Mesothelial cell of epicardium (in vitro differentiated cells): Measurements from ENCODE around the gene MACROH2A1. TPM values are rescaled to one million over a fixed set of nuclear protein-coding genes. Genes with fewer than 3 reads are reported as not detected.

Experiments used
- DNase-seq, 2 experiments: peaks; one replicate each; pipeline ENCODE4 v3.0.0; 2021; ENCODE audit warnings: low spot score in 2 of 2; ENCODE audit not compliant: unreplicated experiment in 2 of 2
- H3K27ac Mint-ChIP-seq: 2 replicates; pipeline ENCODE4 v1.8.0; 2021; ENCODE audit warnings: mixed read lengths
- H3K27me3 Mint-ChIP-seq: 2 replicates; pipeline ENCODE4 v1.8.0; 2021; ENCODE audit warnings: low read depth, mixed read lengths
- H3K36me3 Mint-ChIP-seq: 2 replicates; pipeline ENCODE4 v1.8.0; 2021; ENCODE audit warnings: mixed read lengths
- H3K4me1 Mint-ChIP-seq: 2 replicates; pipeline ENCODE4 v1.8.0; 2021; ENCODE audit warnings: mixed read lengths
- H3K4me3 Mint-ChIP-seq: 2 replicates; pipeline ENCODE4 v1.8.0; 2021; ENCODE audit warnings: mild to moderate bottlenecking, moderate library complexity, mixed read lengths
- H3K9me3 Mint-ChIP-seq: 2 replicates; pipeline ENCODE4 v1.8.0; 2021; ENCODE audit warnings: mixed read lengths
- total RNA-seq: library from RNA; stranded (reverse); gene quantifications from 3 replicates; pipeline ENCODE4 v1.2.1, GENCODE V29; 2021
- TF ChIP-seq, protein P1 (sequence below): fragments of 200-600 bp; sonication (generic); IDR thresholded peaks from one replicate; pipeline ENCODE4 v1.5.0; 2021; ENCODE audit warnings: antibody characterized with exemption; ENCODE audit not compliant: unreplicated experiment

MACROH2A1 gene
- total RNA-seq, 1 donor from 2014 or later: 276 TPM

DNA sequence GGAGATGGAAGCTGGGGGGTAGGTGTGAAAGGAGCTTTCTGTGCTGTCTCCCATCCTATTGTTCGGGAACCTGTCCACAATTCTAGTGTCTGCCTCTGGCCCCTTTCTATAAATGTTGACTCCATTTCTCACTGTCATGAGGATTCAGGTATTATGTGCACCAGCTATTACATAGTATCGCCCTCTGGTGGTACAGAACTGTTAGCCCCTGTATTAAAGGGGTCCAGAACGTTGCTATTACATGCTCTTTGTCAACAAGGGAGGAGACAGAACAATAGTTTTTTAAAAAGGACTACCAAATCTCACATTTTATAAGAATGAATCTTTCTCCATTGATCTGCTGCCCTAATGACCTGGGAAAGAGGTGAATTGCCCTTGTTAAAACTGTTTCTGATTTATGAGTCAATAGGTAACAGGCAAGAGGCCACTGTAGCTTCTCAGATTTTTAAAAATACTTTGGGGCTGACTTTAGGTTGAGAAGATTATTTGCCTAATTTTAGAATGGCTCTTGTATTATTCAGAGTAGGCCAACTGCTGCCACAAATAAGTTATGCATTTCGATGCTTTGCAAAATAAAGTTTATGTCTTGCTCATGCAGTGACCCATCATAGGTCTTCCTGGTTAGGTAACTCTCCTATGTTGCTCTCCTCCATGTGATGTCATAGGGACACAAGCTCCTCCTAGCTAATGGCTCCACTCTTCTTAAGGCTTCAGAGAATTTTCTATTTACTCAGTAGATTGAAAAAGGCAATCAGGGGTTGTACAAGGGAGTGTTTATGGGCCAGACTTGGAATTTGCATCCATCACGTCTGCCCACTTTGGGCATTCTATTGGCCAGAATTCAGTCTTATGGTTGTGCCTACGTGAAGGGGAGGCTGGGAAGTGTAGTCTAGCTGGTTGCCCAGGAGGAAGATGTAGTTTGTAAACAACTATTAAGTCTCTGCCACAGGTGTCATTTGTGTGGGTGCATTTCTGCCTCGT is 27.4 kb upstream of the MACROH2A1 start:
- H3K27me3 Mint-ChIP-seq: peaks cover 5% of the 10 kb centered on the region
- DNase-seq: no peak
- peaks cover 2% of the 10 kb centered on the region for H3K36me3 Mint-ChIP-seq
- no peak overlapping the region for H3K27ac Mint-ChIP-seq
- H3K9me3 Mint-ChIP-seq: peaks cover 16% of the 10 kb centered on the region
- peaks cover 16% of the 10 kb centered on the region for H3K4me1 Mint-ChIP-seq
- TF ChIP-seq, protein P1, sequence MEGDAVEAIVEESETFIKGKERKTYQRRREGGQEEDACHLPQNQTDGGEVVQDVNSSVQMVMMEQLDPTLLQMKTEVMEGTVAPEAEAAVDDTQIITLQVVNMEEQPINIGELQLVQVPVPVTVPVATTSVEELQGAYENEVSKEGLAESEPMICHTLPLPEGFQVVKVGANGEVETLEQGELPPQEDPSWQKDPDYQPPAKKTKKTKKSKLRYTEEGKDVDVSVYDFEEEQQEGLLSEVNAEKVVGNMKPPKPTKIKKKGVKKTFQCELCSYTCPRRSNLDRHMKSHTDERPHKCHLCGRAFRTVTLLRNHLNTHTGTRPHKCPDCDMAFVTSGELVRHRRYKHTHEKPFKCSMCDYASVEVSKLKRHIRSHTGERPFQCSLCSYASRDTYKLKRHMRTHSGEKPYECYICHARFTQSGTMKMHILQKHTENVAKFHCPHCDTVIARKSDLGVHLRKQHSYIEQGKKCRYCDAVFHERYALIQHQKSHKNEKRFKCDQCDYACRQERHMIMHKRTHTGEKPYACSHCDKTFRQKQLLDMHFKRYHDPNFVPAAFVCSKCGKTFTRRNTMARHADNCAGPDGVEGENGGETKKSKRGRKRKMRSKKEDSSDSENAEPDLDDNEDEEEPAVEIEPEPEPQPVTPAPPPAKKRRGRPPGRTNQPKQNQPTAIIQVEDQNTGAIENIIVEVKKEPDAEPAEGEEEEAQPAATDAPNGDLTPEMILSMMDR: peak; percentile 17
- no peak overlapping the region for H3K4me3 Mint-ChIP-seq

DNA sequence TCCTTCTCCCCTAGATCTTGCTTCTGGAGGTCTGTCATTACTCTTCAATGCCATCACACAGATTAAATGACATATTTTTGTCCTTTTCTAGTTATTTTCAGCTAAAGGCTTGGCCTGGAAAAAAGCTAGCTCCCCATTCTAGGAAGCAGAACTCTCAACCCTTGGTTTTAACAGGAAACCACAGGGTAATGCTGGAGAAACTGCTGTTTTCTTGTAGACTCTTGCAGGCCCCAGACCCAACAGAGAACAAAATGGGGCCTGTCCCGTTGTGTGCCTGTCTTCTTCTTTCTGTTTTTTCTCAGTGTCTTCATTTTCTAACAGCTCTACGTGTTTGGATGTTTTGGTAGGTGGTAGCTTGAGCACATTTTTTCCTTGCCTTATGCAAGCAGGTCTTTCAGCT is 26.6 kb upstream of the MACROH2A1 start:
- Mint-ChIP-seq H3K36me3 (peaks cover 2% of the 10 kb centered on the region), H3K4me3 (no peak overlapping the region), H3K27ac (no peak overlapping the region), H3K4me1 (peaks cover 16% of the 10 kb centered on the region), H3K27me3 (peaks cover 9% of the 10 kb centered on the region), H3K9me3 (peaks cover 16% of the 10 kb centered on the region)
- DNase-seq: no peak
- TF ChIP-seq, protein P1: no peak

DNA sequence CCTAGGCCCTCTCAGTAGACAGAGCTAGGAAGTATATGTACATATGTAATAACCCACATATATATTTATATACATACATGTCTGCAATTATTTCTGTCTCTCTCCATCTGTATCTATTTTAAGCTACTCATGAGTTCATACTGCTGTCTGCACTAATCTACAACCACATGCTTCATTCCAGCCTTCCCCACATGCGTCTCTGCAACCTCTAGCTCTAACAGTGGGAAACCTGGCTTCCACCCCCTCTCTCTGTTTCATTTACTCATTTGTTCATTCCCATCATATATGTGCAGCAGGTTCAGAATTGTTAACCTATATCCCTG is 24.8 kb upstream of the MACROH2A1 start:
- TF ChIP-seq, protein P1: no peak
- Mint-ChIP-seq H3K4me1 (peaks cover 3% of the 10 kb centered on the region), H3K27ac (no peak overlapping the region), H3K4me3 (no peak overlapping the region), H3K36me3 (no peaks in the 10 kb centered on the region), H3K9me3 (peaks cover 19% of the 10 kb centered on the region), H3K27me3 (peaks cover 25% of the 10 kb centered on the region)
- no peak for DNase-seq

DNA sequence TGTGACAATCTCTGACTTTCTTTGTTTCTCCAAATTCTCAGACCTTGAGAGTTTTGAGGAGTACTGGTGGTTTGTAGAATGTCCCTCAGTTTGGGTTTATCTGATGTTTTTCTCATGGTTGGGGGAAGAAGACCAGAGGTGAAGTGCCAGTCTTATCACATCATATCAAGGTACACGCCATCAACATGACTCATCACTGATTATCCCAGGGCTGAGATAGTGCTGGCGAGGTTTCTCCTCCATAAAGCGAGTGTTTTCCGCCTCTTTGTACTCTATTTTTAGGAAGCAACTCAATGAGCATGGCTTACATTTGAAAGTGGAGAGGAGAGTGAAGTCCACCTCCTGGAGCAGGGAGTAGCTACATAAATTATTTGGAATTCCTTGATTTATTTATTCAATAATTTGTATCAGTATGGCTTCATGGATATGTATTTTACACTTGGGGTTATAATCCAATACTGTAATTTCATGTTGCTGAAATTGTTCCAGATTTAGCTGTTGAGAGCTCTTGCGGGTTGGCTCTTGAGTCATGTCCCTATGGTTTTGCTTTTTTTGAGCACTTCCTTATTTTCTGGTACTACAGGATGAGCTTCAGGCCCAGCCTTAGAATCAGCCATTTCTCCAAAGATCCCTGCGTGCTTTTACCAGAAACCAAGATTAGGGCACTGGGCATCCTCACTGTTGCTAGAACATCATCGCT is 24.3 kb upstream of the MACROH2A1 start:
- Mint-ChIP-seq H3K4me3 (no peak overlapping the region), H3K27ac (no peak overlapping the region), H3K4me1 (peaks cover 3% of the 10 kb centered on the region), H3K27me3 (peaks cover 29% of the 10 kb centered on the region), H3K36me3 (no peaks in the 10 kb centered on the region), H3K9me3 (peaks cover 14% of the 10 kb centered on the region)
- TF ChIP-seq, protein P1: no peak
- no peak for DNase-seq

DNA sequence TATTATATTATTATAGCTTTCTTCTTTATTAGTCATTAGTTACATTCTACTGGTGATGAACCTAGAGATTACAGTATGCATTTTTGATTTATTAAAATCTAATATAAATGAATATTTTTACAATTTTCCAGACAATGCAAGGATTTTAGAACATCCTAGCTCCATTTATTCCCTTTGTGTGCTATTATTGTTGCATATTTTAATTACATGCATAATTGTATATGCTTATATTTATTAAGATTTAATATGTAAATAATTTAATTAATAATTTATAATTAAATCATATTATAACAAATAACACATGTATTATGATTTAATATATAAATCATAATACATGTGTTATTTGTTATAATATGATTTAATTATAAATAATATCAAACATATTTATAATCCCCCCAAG is 23.4 kb upstream of the MACROH2A1 start:
- H3K4me1 Mint-ChIP-seq: peaks cover 3% of the 10 kb centered on the region
- H3K36me3 Mint-ChIP-seq: no peaks in the 10 kb centered on the region
- DNase-seq: no peak
- H3K27ac Mint-ChIP-seq: no peak overlapping the region
- H3K9me3 Mint-ChIP-seq: peaks cover 11% of the 10 kb centered on the region
- peaks cover 36% of the 10 kb centered on the region for H3K27me3 Mint-ChIP-seq
- TF ChIP-seq, protein P1: no peak
- H3K4me3 Mint-ChIP-seq: no peak overlapping the region
